Brain microvascular endothelial cell (primary cell): ENCODE results near the gene CLDN11.

ENCODE experiments used
- DNase-seq: peaks from one replicate; pipeline ENCODE4 v3.0.0-alpha.2; 2020
- H3K27ac ChIP-seq: fragments of 250-450 bp; sonication (Bioruptor Pico); 2 replicates; pipeline ENCODE4 v1.5.1; 2020; ENCODE audit warnings: mild to moderate bottlenecking, moderate library complexity
- H3K27me3 ChIP-seq: fragments of 250-450 bp; sonication (Bioruptor Pico); replicated peaks from 2 replicates; pipeline ENCODE4 v1.5.1; 2020; ENCODE audit warnings: mild to moderate bottlenecking
- H3K36me3 ChIP-seq: fragments of 250-450 bp; sonication (Bioruptor Pico); replicated peaks from 2 replicates; pipeline ENCODE4 v1.5.1; 2020; ENCODE audit warnings: mild to moderate bottlenecking
- H3K4me3 ChIP-seq: 2 replicates; pipeline ENCODE4 v1.5.1; 2011; ENCODE audit warnings: low read depth, mild to moderate bottlenecking, control low read depth, low read length, moderate library complexity
- in situ Hi-C: cut with HindIII; loops from 2 replicates; pipeline ENCODE4 v1.10.0; 2017; ENCODE audit warnings: low sequenced_read_pairs, low pct_ligation_motif_present
- TF ChIP-seq, protein P1 (sequence below): IDR thresholded peaks from 2 replicates; pipeline ENCODE4 v1.5.1; 2011; ENCODE audit warnings: low read depth, mild to moderate bottlenecking, moderate library complexity, low read length, control low read depth, inconsistent platforms; ENCODE audit errors: missing control alignments

The CLDN11 gene

DNA sequence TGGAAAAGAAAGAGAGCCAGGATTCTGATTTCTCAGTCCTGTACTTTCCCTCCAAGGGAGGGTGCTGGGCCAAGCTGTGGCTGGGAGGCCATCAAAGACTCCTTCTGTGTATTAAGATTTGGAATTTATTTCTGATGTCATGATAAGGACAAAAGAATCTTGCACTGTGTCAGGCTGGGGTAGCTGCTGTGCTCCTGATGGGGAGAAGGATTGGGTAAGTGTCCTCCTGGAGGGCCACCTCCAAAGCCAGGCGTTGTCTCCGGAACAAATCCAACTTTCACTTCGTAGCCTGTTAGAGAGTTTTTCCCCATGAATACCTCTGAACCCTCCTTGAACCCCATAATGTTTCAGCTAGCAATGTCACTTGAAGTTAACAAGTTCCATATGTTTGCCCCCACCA is 29.9 kb downstream of the CLDN11 start:
- Histone ChIP-seq H3K27me3 (no peaks in the 10 kb centered on the region), H3K4me3 (no peak overlapping the region), H3K27ac (no peak overlapping the region), H3K36me3 (no peaks in the 10 kb centered on the region)
- TF ChIP-seq, protein P1, sequence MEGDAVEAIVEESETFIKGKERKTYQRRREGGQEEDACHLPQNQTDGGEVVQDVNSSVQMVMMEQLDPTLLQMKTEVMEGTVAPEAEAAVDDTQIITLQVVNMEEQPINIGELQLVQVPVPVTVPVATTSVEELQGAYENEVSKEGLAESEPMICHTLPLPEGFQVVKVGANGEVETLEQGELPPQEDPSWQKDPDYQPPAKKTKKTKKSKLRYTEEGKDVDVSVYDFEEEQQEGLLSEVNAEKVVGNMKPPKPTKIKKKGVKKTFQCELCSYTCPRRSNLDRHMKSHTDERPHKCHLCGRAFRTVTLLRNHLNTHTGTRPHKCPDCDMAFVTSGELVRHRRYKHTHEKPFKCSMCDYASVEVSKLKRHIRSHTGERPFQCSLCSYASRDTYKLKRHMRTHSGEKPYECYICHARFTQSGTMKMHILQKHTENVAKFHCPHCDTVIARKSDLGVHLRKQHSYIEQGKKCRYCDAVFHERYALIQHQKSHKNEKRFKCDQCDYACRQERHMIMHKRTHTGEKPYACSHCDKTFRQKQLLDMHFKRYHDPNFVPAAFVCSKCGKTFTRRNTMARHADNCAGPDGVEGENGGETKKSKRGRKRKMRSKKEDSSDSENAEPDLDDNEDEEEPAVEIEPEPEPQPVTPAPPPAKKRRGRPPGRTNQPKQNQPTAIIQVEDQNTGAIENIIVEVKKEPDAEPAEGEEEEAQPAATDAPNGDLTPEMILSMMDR, result no peak
- in situ Hi-C loops, result loop anchor here (25.0 kb wide), 1 partner anchor 364 kb away; no protein-coding TSS in a partner anchor
- DNase-seq, result no peak

- DNase-seq, result no peak
- Histone ChIP-seq H3K27ac (no peak overlapping the region), H3K36me3 (no peaks in the 10 kb centered on the region), H3K27me3 (no peaks in the 10 kb centered on the region), H3K4me3 (no peak overlapping the region)
- TF ChIP-seq, protein P1, result no peak
- in situ Hi-C loops, result no loop called here
These were observed 31.4 kb downstream of the CLDN11 start for GRCh38 chr3:170450039-170450438.

DNA sequence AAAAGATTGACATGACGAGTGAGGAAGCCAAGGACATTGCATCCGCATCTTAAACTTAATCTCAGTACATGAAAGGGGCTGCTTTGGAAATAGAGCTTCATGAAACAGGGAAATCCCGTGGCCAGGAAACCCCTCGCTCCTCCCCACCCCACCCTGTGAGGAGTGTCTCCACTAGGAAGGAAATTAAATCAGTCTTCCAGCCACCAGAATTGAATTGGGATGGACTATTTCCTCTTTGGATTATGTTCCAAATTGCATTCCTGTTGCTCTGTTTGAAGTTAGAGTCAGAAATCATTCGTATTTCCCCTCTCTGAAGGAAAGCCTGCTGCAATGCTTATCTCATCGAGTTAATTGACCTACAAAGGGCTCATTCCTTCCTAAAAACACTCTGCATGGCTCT is 35.8 kb downstream of the CLDN11 start:
- H3K36me3 ChIP-seq, result no peaks in the 10 kb centered on the region
- TF ChIP-seq, protein P1, result no peak
- no peak overlapping the region for H3K4me3 ChIP-seq
- no peak overlapping the region for H3K27ac ChIP-seq
- H3K27me3 ChIP-seq, result no peaks in the 10 kb centered on the region
- no peak for DNase-seq
- in situ Hi-C loops, result no loop called here

DNA sequence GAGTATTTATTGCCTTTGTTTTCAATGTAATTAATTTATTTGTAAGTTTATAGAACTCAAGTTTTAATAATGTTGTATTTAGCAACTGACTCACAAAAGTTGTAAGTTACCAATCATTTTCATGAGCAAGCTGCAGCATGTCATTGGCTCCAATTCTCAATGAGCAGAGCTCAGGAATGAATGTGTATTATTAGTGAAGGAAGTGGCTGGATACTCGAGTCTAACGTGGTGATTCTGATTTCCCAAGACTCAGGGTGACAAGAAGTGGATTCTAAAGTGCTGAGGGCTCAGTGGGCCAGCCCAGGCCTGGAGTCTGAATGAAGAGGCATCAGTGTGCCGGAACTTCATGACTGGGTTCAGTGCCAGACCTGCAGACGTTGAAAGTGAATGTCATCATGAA is 39.6 kb downstream of the CLDN11 start:
- in situ Hi-C loops, result no loop called here
- no peaks in the 10 kb centered on the region for H3K36me3 ChIP-seq
- no peak for DNase-seq
- H3K4me3 ChIP-seq, result no peak overlapping the region
- TF ChIP-seq, protein P1, result no peak
- H3K27me3 ChIP-seq, result no peaks in the 10 kb centered on the region
- no peak overlapping the region for H3K27ac ChIP-seq

DNA sequence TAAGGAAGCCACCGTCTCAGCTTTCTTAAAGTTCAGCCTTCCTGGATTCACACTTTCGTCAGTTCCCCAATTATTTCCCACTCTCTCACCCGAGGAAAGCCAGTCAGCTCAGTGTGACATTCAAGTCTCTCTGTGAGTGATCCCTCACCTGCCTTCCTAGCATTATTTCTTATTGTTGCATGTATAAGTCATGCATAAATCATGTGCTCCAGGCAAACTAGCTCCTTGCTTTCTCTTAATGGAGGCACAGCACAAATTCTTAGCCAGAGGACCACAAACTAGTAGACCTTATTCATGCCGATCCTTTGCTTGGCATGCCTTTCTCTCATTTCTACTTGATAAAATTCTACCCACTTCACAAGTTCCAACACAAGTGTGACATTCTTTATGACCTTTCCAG is 44.3 kb downstream of the CLDN11 start:
- Histone ChIP-seq H3K27me3 (no peaks in the 10 kb centered on the region), H3K27ac (no peak overlapping the region), H3K36me3 (no peaks in the 10 kb centered on the region), H3K4me3 (no peak overlapping the region)
- DNase-seq, result no peak
- in situ Hi-C loops, result no loop called here
- TF ChIP-seq, protein P1, result no peak

GRCh38 chr3:170465955-170466354 is 47.3 kb downstream of the CLDN11 start:
- TF ChIP-seq, protein P1, result no peak
- no peaks in the 10 kb centered on the region for H3K27me3 ChIP-seq

More at GRCh38 chr3:170465955-170466354, 47.3 kb downstream of the CLDN11 start:
- no peak overlapping the region for H3K27ac ChIP-seq
- H3K36me3 ChIP-seq, result no peaks in the 10 kb centered on the region
- no peak overlapping the region for H3K4me3 ChIP-seq
- DNase-seq, result no peak
- in situ Hi-C loops, result no loop called here
